GM18951 (cell line): ENCODE measurements around the gene STAT2.
"Not testable (repeated sequence)": the region's sequence is repeated elsewhere in the genome, so short reads cannot be mapped to it uniquely, and the experiment has no call there.

Source experiments
- POLR2A ChIP-seq: IDR thresholded peaks from 4 replicates; pipeline ENCODE4 v1.6.1; 2011; ENCODE audit warnings: mild to moderate bottlenecking; ENCODE audit not compliant: insufficient read length, insufficient read depth; ENCODE audit errors: extremely low read depth
- in situ Hi-C: fragments of 300-500 bp; cut with MboI; formaldehyde crosslinking; loops from one replicate; pipeline ENCODE4 v1.12.0; 2022; ENCODE audit warnings: low sequenced_read_pairs, mixed read lengths, inconsistent platforms; ENCODE audit not compliant: unreplicated experiment

Gene STAT2

GRCh38 chr12:56346675-56347074 is 13.2 kb downstream of the STAT2 start:
- TF ChIP-seq POLR2A = no peak
- in situ Hi-C loops = no loop called here

- in situ Hi-C loops = not testable (repeated sequence)
Observed at GRCh38 chr12:56342290-56342689, 17.6 kb downstream of the STAT2 start.

DNA sequence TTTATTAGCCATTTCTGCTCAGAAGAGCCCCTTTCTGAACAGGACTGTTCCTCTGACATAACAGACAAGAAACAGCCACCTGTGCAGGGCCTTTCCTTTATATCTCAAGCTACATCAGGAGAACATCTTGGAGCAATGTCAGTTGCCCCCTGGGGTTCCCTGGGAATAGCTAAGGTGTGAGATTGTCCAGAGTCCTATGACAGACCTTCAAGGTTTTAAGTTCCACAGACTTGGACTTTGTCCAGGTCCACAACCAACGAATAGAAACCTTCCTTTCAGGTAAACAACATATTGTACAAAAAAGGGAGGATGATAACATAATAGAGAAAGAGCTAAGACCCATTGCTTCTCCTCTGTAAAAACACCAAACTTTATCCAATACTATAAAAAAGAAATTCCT is 18.3 kb downstream of the STAT2 start:
- no peak for TF ChIP-seq POLR2A
- in situ Hi-C loops = no loop called here

- no peak for TF ChIP-seq POLR2A
Observed at GRCh38 chr12:56339158-56339422, 20.8 kb downstream of the STAT2 start.

DNA sequence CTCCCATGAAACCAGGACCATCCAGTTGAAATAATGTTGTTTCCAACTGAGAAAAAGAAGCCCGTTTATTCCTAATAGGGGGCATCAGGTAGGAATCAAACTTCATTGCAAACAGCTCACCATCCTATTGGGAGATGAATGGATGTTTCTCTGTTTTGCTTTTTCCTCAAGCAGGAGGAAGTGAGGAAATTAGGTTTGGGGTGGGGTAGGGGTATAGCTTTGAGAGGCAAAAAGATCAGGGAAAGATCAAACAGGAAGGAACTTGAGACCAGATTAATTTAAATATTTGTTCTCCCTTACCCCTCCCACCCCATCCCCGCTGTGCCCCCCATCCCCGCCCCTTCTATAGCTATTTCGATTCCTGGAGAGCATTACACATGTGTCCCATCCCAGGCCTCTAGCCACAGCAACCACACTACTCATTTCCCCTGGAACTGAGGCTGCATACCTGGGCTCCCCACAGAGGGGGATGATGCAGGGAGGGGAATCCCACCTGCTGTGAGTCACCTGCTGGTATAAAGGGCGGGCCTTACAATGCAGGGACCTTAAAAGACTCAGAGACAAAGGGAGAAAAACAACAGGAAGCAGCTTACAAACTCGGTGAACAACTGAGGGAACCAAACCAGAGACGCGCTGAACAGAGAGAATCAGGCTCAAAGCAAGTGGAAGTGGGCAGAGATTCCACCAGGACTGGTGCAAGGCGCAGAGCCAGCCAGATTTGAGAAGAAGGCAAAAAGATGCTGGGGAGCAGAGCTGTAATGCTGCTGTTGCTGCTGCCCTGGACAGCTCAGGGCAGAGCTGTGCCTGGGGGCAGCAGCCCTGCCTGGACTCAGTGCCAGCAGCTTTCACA is 21.4 kb downstream of the STAT2 start, which contains the start of gene IL23A:
Gene IL23A, plus strand, starts transcription at position 577 of the 850 bp plus-strand sequence. Its CDS starts 161 bp downstream, at position 738.
- in situ Hi-C loops = no loop called here

More at GRCh38 chr12:56339158-56339422, 20.8 kb downstream of the STAT2 start:
- in situ Hi-C loops = no loop called here

GRCh38 chr12:56337753-56338251 is 22.1 kb downstream of the STAT2 start:
- no peak for TF ChIP-seq POLR2A
- in situ Hi-C loops = no loop called here

More for the DNA sequence above, 21.4 kb downstream of the STAT2 start, which contains the start of gene IL23A:
- TF ChIP-seq POLR2A = peak; percentile 29

DNA sequence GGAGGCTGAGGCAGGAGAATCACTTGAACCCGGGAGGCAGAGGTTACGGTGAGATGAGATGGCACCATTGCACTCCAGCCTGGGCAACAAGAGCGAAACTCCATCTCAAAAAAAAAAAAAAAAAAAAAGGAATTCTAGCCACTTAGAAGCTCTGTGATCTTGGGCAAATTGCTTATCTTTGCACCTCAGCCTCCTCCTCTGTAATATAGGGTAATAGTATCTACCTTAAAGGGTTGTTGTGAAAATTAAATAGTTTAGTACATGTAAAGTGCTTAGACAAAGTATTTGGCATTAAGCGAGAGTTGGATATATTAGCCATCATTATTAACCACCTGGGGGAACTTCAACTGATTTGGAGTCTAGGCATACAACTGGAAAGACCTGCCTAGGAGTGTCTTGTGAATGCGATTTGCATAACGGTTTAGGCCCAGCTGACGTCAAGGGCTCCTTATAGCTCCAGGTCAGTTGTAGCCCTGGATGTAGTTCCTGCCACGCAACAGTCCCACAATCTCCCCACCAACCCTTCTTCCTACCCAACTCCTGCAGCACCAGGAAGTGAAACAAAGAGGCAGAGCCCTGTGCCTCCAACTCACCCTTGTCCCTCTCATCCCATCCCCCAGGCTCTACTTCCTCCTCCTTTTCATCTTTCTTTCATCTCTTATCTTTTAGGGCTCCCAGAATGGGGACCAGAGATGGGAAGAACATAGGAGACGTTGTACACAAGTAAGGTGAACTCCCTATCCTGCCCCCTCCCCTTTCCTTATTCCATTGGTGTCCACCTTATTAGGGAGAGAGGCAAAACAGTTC is 23.3 kb downstream of the STAT2 start:
- in situ Hi-C loops = no loop called here
- no peak for TF ChIP-seq POLR2A

GRCh38 chr12:56335527-56335926 is 24.4 kb downstream of the STAT2 start:
- in situ Hi-C loops = not testable (repeated sequence)

DNA sequence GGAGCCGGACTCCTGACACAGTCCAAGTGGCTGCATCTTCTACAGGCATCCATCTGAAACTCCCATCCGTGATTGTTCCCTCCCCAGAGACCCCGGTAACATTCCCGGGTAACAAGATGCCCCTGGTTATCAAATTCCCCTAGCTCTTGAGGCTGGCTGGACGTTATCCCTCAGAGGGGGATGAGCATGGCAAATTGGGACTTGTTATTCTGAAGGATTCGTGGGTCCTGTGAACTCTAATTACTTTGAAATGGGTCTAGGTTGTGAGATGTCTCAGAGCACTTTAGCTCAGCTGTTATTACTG is 25.5 kb downstream of the STAT2 start:
- in situ Hi-C loops = no loop called here
- no peak for TF ChIP-seq POLR2A

DNA sequence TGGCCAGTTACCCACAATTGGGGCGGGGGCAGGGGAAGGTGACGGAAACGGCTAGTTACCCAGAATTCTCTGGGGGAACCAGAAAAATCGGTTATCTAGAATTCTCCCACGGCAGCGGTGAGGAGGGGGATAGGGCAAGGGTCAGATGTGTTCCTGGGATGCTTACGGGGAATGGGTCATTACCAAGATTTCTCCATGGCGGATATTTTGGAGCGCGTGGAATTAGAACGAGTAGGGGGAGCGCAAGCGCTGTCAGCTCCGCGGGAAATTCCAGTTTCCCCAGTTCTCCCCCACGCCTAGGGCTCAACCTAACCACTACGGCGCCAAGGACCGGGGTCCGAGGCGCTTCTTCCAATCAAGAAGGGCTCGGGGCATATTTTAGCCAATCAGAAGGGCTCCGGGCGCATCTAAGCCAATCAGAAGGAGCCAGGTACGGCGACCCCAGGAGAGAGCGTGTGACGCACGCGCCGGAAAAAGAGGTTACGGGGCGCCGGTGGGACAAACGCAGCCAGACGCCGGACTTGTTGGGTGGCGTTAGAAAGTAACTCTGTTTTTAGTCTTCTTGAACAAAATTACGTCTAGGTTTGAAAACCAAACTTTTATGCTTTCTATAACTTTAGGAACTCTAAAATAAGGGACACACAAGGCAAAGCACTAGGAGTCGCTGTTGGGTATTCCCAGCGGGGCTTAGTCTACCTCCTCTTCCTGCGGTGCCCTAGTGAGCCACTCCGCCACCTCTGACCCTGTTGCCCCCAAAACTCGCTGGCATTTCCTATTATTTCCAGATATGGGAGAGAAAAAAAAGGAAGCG is 26.0 kb downstream of the STAT2 start, which contains the start of gene PAN2:
Gene PAN2, minus strand, starts transcription at position 322 of the 811 bp plus-strand sequence. CDS start 906 bp downstream, outside the sequence.
- in situ Hi-C loops = no loop called here
- peak; percentile 89 for TF ChIP-seq POLR2A

GRCh38 chr12:56333197-56333678 is 26.7 kb downstream of the STAT2 start:
- TF ChIP-seq POLR2A = no peak
- in situ Hi-C loops = no loop called here

DNA sequence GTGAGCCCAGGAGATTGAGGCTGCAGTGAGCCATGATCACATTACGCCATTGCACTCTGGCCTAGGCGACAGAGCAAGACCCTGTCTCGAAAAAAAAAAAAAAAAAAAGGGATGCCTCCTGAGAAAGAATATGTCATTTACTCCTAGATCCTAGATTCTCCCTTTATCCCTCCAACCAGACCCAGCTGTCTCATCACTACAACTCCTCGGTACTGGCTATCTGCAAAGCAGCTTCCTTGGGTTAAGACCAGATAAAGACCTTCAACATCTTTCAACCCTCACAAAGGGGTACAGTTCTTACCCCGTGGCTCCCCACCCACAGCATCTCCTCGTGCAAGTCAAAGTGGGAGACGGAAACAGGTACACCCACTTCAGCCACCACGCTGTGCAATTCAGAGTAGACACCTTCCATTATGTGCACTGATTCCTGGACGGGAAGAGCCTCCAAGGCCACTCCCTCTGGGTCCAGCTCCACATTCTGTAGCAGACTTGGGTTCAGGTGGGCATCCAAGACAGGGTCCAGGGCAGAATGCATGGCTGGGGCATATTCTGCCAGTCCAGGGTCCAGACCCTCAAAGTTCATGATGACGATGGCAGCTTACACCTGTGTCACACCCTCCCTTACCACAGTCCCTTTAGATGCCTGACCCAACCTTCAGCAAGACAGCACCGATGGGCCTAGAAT is 27.3 kb downstream of the STAT2 start:
- in situ Hi-C loops = no loop called here
- no peak for TF ChIP-seq POLR2A
